Measurements from ENCODE around the gene DNAJA3. TPM values are rescaled to one million over a fixed set of nuclear protein-coding genes. Genes with fewer than 3 reads are reported as not detected.

DNAJA3 gene
- total RNA-seq, 1 experiment from 2014 or later, result 93.3 TPM

GRCh38 chr16:4386951-4387565, 38.6 kb upstream of the DNAJA3 start:
- Histone ChIP-seq H3K4me3 (replicated peaks in 1 of 2; ENCODE audit: low read depth in 1 of 2, low read length in 2 of 2) (no peak overlapping the region), H3K27ac (ENCODE audit: low read depth, low read length) (no peak overlapping the region), H3K4me1 (ENCODE audit: control insufficient read depth in 1 of 2, insufficient read depth in 2 of 2, low read length in 2 of 2) (peaks cover 0 to 3% of the 10 kb centered on the region in 2 experiments; a peak in 1 of 4 replicates), H3K9ac (ENCODE audit: low read length) (no peak overlapping the region), H3K79me2 (ENCODE audit: insufficient read depth, low read length) (no peaks in the 10 kb centered on the region), H3K9me2 (ENCODE audit: insufficient read depth) (no peaks in the 10 kb centered on the region), H4K20me1 (ENCODE audit: insufficient read depth) (no peaks in the 10 kb centered on the region), H3K36me3 (ENCODE audit: control insufficient read depth in 1 of 2, insufficient read depth in 2 of 2, low read length in 2 of 2) (no peaks in the 10 kb centered on the region), H2AFZ (ENCODE audit: low read depth, low read length, poor library complexity, severe bottlenecking) (no peak overlapping the region), H3K27me3 (ENCODE audit: insufficient read depth, low read length) (no peaks in the 10 kb centered on the region), H3K9me3 (ENCODE audit: control insufficient read depth in 1 of 2, insufficient read depth in 1 of 2, low read depth in 1 of 2, low read length in 2 of 2) (no peaks in the 10 kb centered on the region), H3K4me2 (ENCODE audit: low read length) (no peak overlapping the region)
- CTCF ChIA-PET, result interaction anchor here (1.7 kb wide), 1 partner anchor 16 kb away, joined by 3 read pairs; no protein-coding TSS in a partner anchor
- DNase-seq (ENCODE audit: low read depth, low spot score) (no peak), ATAC-seq (no peak)
- no TSS peak for BruUV-seq (replicated peaks)
- TF ChIP-seq CBX3 (IDR thresholded peaks at IDR 0.05; ENCODE audit: low read depth) (no peak), ATF3 (IDR thresholded peaks at IDR 0.05) (no peak), TCF7L2 (IDR thresholded peaks at IDR 0.05; ENCODE audit: borderline replicate concordance, extremely low read depth, insufficient read depth, insufficient read length) (no peak), JUND (IDR thresholded peaks at IDR 0.05) (no peak), RAD21 (IDR thresholded peaks at IDR 0.05; ENCODE audit: low read depth) (no peak), EZH2 (IDR thresholded peaks at IDR 0.05) (no peak), ZBTB33 (IDR thresholded peaks at IDR 0.05; ENCODE audit: extremely low read depth, insufficient replicate concordance, low read length) (no peak), EGR1 (IDR thresholded peaks at IDR 0.05; ENCODE audit: low read depth) (no peak), SP1 (IDR thresholded peaks at IDR 0.05; ENCODE audit: low read depth) (no peak), ELF1 (IDR thresholded peaks at IDR 0.05; ENCODE audit: borderline replicate concordance, low read depth) (no peak), YY1 (IDR thresholded peaks at IDR 0.05; ENCODE audit: extremely low read depth, insufficient replicate concordance, low read depth, low read length) (no peak)
- TF ChIP-seq, protein P1, sequence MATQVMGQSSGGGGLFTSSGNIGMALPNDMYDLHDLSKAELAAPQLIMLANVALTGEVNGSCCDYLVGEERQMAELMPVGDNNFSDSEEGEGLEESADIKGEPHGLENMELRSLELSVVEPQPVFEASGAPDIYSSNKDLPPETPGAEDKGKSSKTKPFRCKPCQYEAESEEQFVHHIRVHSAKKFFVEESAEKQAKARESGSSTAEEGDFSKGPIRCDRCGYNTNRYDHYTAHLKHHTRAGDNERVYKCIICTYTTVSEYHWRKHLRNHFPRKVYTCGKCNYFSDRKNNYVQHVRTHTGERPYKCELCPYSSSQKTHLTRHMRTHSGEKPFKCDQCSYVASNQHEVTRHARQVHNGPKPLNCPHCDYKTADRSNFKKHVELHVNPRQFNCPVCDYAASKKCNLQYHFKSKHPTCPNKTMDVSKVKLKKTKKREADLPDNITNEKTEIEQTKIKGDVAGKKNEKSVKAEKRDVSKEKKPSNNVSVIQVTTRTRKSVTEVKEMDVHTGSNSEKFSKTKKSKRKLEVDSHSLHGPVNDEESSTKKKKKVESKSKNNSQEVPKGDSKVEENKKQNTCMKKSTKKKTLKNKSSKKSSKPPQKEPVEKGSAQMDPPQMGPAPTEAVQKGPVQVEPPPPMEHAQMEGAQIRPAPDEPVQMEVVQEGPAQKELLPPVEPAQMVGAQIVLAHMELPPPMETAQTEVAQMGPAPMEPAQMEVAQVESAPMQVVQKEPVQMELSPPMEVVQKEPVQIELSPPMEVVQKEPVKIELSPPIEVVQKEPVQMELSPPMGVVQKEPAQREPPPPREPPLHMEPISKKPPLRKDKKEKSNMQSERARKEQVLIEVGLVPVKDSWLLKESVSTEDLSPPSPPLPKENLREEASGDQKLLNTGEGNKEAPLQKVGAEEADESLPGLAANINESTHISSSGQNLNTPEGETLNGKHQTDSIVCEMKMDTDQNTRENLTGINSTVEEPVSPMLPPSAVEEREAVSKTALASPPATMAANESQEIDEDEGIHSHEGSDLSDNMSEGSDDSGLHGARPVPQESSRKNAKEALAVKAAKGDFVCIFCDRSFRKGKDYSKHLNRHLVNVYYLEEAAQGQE (IDR thresholded peaks at IDR 0.05; ENCODE audit: low read depth), result no peak
- TF ChIP-seq, protein P2, sequence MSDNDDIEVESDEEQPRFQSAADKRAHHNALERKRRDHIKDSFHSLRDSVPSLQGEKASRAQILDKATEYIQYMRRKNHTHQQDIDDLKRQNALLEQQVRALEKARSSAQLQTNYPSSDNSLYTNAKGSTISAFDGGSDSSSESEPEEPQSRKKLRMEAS (IDR thresholded peaks at IDR 0.05), result no peak
- TF ChIP-seq, protein P3, sequence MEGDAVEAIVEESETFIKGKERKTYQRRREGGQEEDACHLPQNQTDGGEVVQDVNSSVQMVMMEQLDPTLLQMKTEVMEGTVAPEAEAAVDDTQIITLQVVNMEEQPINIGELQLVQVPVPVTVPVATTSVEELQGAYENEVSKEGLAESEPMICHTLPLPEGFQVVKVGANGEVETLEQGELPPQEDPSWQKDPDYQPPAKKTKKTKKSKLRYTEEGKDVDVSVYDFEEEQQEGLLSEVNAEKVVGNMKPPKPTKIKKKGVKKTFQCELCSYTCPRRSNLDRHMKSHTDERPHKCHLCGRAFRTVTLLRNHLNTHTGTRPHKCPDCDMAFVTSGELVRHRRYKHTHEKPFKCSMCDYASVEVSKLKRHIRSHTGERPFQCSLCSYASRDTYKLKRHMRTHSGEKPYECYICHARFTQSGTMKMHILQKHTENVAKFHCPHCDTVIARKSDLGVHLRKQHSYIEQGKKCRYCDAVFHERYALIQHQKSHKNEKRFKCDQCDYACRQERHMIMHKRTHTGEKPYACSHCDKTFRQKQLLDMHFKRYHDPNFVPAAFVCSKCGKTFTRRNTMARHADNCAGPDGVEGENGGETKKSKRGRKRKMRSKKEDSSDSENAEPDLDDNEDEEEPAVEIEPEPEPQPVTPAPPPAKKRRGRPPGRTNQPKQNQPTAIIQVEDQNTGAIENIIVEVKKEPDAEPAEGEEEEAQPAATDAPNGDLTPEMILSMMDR (IDR thresholded peaks at IDR 0.05 in 2 of 3, conservative IDR thresholded peaks at IDR 0.05 in 1 of 3; ENCODE audit: borderline replicate concordance in 1 of 3, insufficient read depth in 1 of 3, low read depth in 2 of 3, low read length in 2 of 3), result no peak
- POLR2A ChIA-PET, result no interaction called here
- RAD21 ChIA-PET (ENCODE audit: low non-redundant PET in 1 of 2, low total read pairs in 2 of 2, uncharacterized antibody in 2 of 2, unreplicated experiment in 2 of 2), result interaction anchor here in 1 of 2 experiments (0.5 kb wide), 1 partner anchor 276 kb away, joined by 3 read pairs; no protein-coding TSS in a partner anchor
- intact Hi-C loops (cut with micrococcal nuclease), result no loop called here
